HG03521 (cell line): ENCODE measurements around the gene MANF.
"Not testable (repeated sequence)": the region's sequence is repeated elsewhere in the genome, so short reads cannot be mapped to it uniquely, and the experiment has no call there.

Source experiments
- ATAC-seq: cut with Tn5 transposase; IDR thresholded peaks from one replicate; pipeline ENCODE4 v1.9.1; 2021; ENCODE audit warnings: mild to moderate bottlenecking, moderate library complexity; ENCODE audit not compliant: unreplicated experiment

The MANF gene

GRCh38 chr3:51384726-51385473 lies at the start of gene MANF:
MANF (plus strand) TSS chr3:51385291; CDS start chr3:51385343, 52 bp downstream.
- ATAC-seq: peak; percentile 96

GRCh38 chr3:51336261-51336660 lies 48.8 kb upstream of the MANF start:
- no peak for ATAC-seq

- ATAC-seq: no peak
Measured at GRCh38 chr3:51337666-51338065, 47.4 kb upstream of the MANF start.

- ATAC-seq: no peak
Measured at GRCh38 chr3:51338632-51339031, 46.5 kb upstream of the MANF start.

- ATAC-seq: no peak
Measured at GRCh38 chr3:51340013-51340829, 44.9 kb upstream of the MANF start.

- no peak for ATAC-seq
Measured at GRCh38 chr3:51340989-51341636, 44.0 kb upstream of the MANF start.

- no peak for ATAC-seq
Measured at GRCh38 chr3:51343918-51344687, 41.0 kb upstream of the MANF start.

GRCh38 chr3:51350751-51351150 lies 34.3 kb upstream of the MANF start:
- ATAC-seq: no peak

GRCh38 chr3:51353131-51353530 lies 32.0 kb upstream of the MANF start:
- no peak for ATAC-seq

GRCh38 chr3:51353691-51354090 lies 31.4 kb upstream of the MANF start:
- no peak for ATAC-seq

GRCh38 chr3:51354172-51354571 lies 30.9 kb upstream of the MANF start:
- ATAC-seq: no peak

- no peak for ATAC-seq
Measured at GRCh38 chr3:51354731-51355615, 30.1 kb upstream of the MANF start.

- no peak for ATAC-seq
Measured at GRCh38 chr3:51355891-51356578, 29.1 kb upstream of the MANF start.

GRCh38 chr3:51357856-51358255 lies 27.2 kb upstream of the MANF start:
- ATAC-seq: no peak

GRCh38 chr3:51358981-51359380 lies 26.1 kb upstream of the MANF start:
- no peak for ATAC-seq

- ATAC-seq: no peak
Measured at GRCh38 chr3:51360806-51361205, 24.3 kb upstream of the MANF start.

GRCh38 chr3:51361746-51362145 lies 23.3 kb upstream of the MANF start:
- no peak for ATAC-seq

GRCh38 chr3:51362476-51362875 lies 22.6 kb upstream of the MANF start:
- ATAC-seq: no peak

- ATAC-seq: not testable (repeated sequence)
Measured at GRCh38 chr3:51368276-51368675, 16.8 kb upstream of the MANF start.
